ENCODE data around the gene RUNDC3A. TPM values are rescaled to one million over a fixed set of nuclear protein-coding genes. Genes with fewer than 3 reads are reported as not detected.
A peak's percentile ranks its signal among the peaks of the same experiment; 100 is the strongest.

The RUNDC3A gene
- total RNA-seq, 1 experiment from 2014 or later = 0.29 TPM

GRCh38 chr17:44315760-44316731, 7.6 kb downstream of the RUNDC3A start:
- Histone ChIP-seq H3K79me2 (ENCODE audit: low read length) (no peaks in the 10 kb centered on the region), H2AFZ (ENCODE audit: low read length) (peak overlapping the region; percentile 74), H3K9me2 (replicated peaks; ENCODE audit: low read length) (no peaks in the 10 kb centered on the region), H3K27ac (ENCODE audit: low read length) (no peak overlapping the region), H3K27me3 (ENCODE audit: low read length) (no peaks in the 10 kb centered on the region), H3F3A (ENCODE audit: low read length, unreplicated experiment) (no peaks in the 10 kb centered on the region), H3K4me2 (ENCODE audit: low read length) (peak overlapping the region; percentile 96), H4K20me1 (ENCODE audit: low read length) (no peaks in the 10 kb centered on the region), H3K4me3 (ENCODE audit: low read length) (peak overlapping the region; percentile 77), H3K4me1 (ENCODE audit: insufficient read depth, low read length) (peaks cover 11% of the 10 kb centered on the region), H3K9ac (ENCODE audit: low read length) (0 out of 2 replicates have a peak overlapping the region, but pooled peaks have one; percentile 13), H3K9me3 (ENCODE audit: low read length) (no peaks in the 10 kb centered on the region), H3K36me3 (ENCODE audit: low read depth, low read length) (peaks cover 17% of the 10 kb centered on the region)
- TF ChIP-seq CTCF (conservative IDR thresholded peaks at IDR 0.05; ENCODE audit: low read depth, low read length) (no peak), EZH2phosphoT487 (IDR thresholded peaks at IDR 0.05; ENCODE audit: borderline replicate concordance, low read length) (no peak)
- DNase-seq (no peak), ATAC-seq (no peak; the same call in 1 of the 2 replicates)
- no TSS peak for BruUV-seq (replicated peaks)
- POLR2A ChIA-PET (ENCODE audit: unreplicated experiment) = interaction anchor here (0.6 to 0.7 kb wide), 2 partner anchors 94 to 97 kb away, joined by 3 to 20 read pairs; no protein-coding TSS in a partner anchor
- CTCF ChIA-PET = interaction anchor here (0.6 to 1.0 kb wide), 4 partner anchors 11 to 570 kb away, joined by 3 to 4 read pairs (median 4); partner anchors contain the start of gene UBTF
- intact Hi-C loops (cut with micrococcal nuclease) = no loop called here

- H3K4me2 ChIP-seq (ENCODE audit: low read length) = no peak overlapping the region
- H3K27ac ChIP-seq (ENCODE audit: low read length) = no peak overlapping the region
- H3K27me3 ChIP-seq (ENCODE audit: low read length) = no peaks in the 10 kb centered on the region
- H3K9ac ChIP-seq (ENCODE audit: low read length) = no peak overlapping the region
- BruUV-seq (replicated peaks) = no TSS peak
- peaks cover 11% of the 10 kb centered on the region for H3K79me2 ChIP-seq (ENCODE audit: low read length)
- H2AFZ ChIP-seq (ENCODE audit: low read length) = no peak overlapping the region
- TF ChIP-seq CTCF (conservative IDR thresholded peaks at IDR 0.05; ENCODE audit: low read depth, low read length) (no peak), EZH2phosphoT487 (IDR thresholded peaks at IDR 0.05; ENCODE audit: borderline replicate concordance, low read length) (no peak), EZH2 (IDR thresholded peaks at IDR 0.05; ENCODE audit: low read length, unreplicated experiment) (no peak)
- DNase-seq = no peak
- no peaks in the 10 kb centered on the region for H3K9me3 ChIP-seq (ENCODE audit: low read length)
- H3K36me3 ChIP-seq (ENCODE audit: low read depth, low read length) = peaks cover 30% of the 10 kb centered on the region
- CTCF ChIA-PET = no interaction called here
- H3K4me3 ChIP-seq (ENCODE audit: low read length) = no peak overlapping the region
- H3F3A ChIP-seq (ENCODE audit: low read length, unreplicated experiment) = no peaks in the 10 kb centered on the region
- H4K20me1 ChIP-seq (ENCODE audit: low read length) = 0 out of 2 replicates have a peak, but pooled peaks cover 5% of the 10 kb centered on the region
- POLR2A ChIA-PET (ENCODE audit: unreplicated experiment) = interaction anchor here (0.6 kb wide), 1 partner anchor 97 kb away, joined by 3 read pairs; no protein-coding TSS in a partner anchor
- ATAC-seq = no peak
- intact Hi-C loops (cut with micrococcal nuclease) = no loop called here
- peaks cover 11% of the 10 kb centered on the region for H3K4me1 ChIP-seq (ENCODE audit: insufficient read depth, low read length)
- H3K9me2 ChIP-seq (replicated peaks; ENCODE audit: low read length) = no peaks in the 10 kb centered on the region
These were observed 9.1 kb downstream of the RUNDC3A start for GRCh38 chr17:44317545-44317944.

Measured in PC-3 (cell line).